ENCODE measurements around the gene FRMD4A.

Gene FRMD4A

GRCh38 chr10:14191407-14191806, 139.3 kb downstream of the FRMD4A start:
- no peak for DNase-seq (ENCODE audit: low read depth)
- no peak overlapping the region for H3K4me3 ChIP-seq (ENCODE audit: low read depth, low read length)
- TF ChIP-seq CTCF (IDR thresholded peaks at IDR 0.05; ENCODE audit: low read depth, low read length) = no peak
- TF ChIP-seq MYC (IDR thresholded peaks at IDR 0.05; ENCODE audit: low read depth, low read length) = no peak
- TF ChIP-seq POLR2A (IDR thresholded peaks at IDR 0.05; ENCODE audit: extremely low read depth, insufficient read length) = no peak
- TF ChIP-seq MAX (IDR thresholded peaks at IDR 0.05; ENCODE audit: low read depth, low read length) = no peak

DNA sequence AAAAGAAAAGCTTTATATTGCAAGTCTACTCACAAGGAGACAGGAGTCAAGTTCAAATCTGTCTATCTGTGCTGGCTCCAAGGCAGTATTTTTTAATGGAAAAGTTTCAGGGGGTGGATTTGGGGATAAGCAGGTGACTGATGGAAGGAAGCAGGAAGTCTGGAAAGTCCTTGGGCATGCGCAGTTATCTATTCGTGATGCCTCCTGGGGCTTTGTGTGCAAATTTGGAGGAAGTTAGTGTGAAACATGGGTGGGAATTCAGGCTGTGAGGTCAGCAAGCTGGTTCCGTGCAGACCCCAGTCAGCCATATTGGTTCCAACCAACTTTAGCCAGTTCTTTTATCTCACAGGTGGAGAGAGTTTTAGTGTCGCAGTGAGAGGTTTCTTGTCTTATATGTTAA, 140.0 kb downstream of the FRMD4A start:
- no peak for TF ChIP-seq MYC (IDR thresholded peaks at IDR 0.05; ENCODE audit: low read depth, low read length)
- no peak for TF ChIP-seq POLR2A (IDR thresholded peaks at IDR 0.05; ENCODE audit: extremely low read depth, insufficient read length)
- TF ChIP-seq MAX (IDR thresholded peaks at IDR 0.05; ENCODE audit: low read depth, low read length) = no peak
- no peak for TF ChIP-seq CTCF (IDR thresholded peaks at IDR 0.05; ENCODE audit: low read depth, low read length)
- DNase-seq (ENCODE audit: low read depth) = no peak
- no peak overlapping the region for H3K4me3 ChIP-seq (ENCODE audit: low read depth, low read length)

GRCh38 chr10:14186245-14186644, 144.5 kb downstream of the FRMD4A start:
- peak; percentile 12 for DNase-seq (ENCODE audit: low read depth)
- TF ChIP-seq MAX (IDR thresholded peaks at IDR 0.05; ENCODE audit: low read depth, low read length) (no peak), CTCF (IDR thresholded peaks at IDR 0.05; ENCODE audit: low read depth, low read length) (peak; percentile 25)

GRCh38 chr10:14185316-14186045, 145.2 kb downstream of the FRMD4A start:
- no peak overlapping the region for H3K4me3 ChIP-seq (ENCODE audit: low read depth, low read length)
- TF ChIP-seq MAX (IDR thresholded peaks at IDR 0.05; ENCODE audit: low read depth, low read length) (no peak), CTCF (IDR thresholded peaks at IDR 0.05; ENCODE audit: low read depth, low read length) (no peak), MYC (IDR thresholded peaks at IDR 0.05; ENCODE audit: low read depth, low read length) (no peak), POLR2A (IDR thresholded peaks at IDR 0.05; ENCODE audit: extremely low read depth, insufficient read length) (peak; percentile 60)
- peak; percentile 77 for DNase-seq (ENCODE audit: low read depth)

More at GRCh38 chr10:14186245-14186644, 144.5 kb downstream of the FRMD4A start:
- no peak overlapping the region for H3K4me3 ChIP-seq (ENCODE audit: low read depth, low read length)

- TF ChIP-seq MAX (IDR thresholded peaks at IDR 0.05; ENCODE audit: low read depth, low read length) (no peak), MYC (IDR thresholded peaks at IDR 0.05; ENCODE audit: low read depth, low read length) (no peak), POLR2A (IDR thresholded peaks at IDR 0.05; ENCODE audit: extremely low read depth, insufficient read length) (no peak), CTCF (IDR thresholded peaks at IDR 0.05; ENCODE audit: low read depth, low read length) (no peak)
- no peak overlapping the region for H3K4me3 ChIP-seq (ENCODE audit: low read depth, low read length)
- DNase-seq (ENCODE audit: low read depth) = peak; percentile 54
These were observed 145.8 kb downstream of the FRMD4A start for GRCh38 chr10:14184841-14185315.

Data from NB4 (cell line).